SK-N-MC (cell line): ENCODE results near the gene SDC3.

Source experiments
- DNase-seq: peaks from one replicate; pipeline ENCODE4 v3.0.0-alpha.2; 2011; ENCODE audit warnings: low read depth, low spot score
- H3K27ac ChIP-seq: fragments of 200-600 bp; sonication (generic); 2 replicates; pipeline ENCODE4 v1.5.1; 2016; ENCODE audit warnings: mixed run types
- H3K36me3 ChIP-seq: fragments of 200-600 bp; sonication (generic); 2 replicates; pipeline ENCODE4 v1.6.1; 2017; ENCODE audit warnings: antibody characterized with exemption, low read length, mixed read lengths; ENCODE audit not compliant: insufficient read depth
- H3K4me3 ChIP-seq: fragments of 200-600 bp; sonication (generic); 2 replicates; pipeline ENCODE4 v1.5.1; 2016
- H3K9ac ChIP-seq: fragments of 200-600 bp; sonication (generic); 2 replicates; pipeline ENCODE4 v1.8.0; 2017; ENCODE audit warnings: mixed run types, mixed read lengths; ENCODE audit not compliant: insufficient read length
- H3K9me3 ChIP-seq: fragments of 200-600 bp; sonication (generic); 2 replicates; pipeline ENCODE4 v1.6.1; 2017; ENCODE audit warnings: low read depth, mild to moderate bottlenecking, antibody characterized with exemption, low read length, moderate library complexity, mixed read lengths
- EZH2 ChIP-seq: fragments of 200-600 bp; sonication (generic); IDR thresholded peaks from one replicate; pipeline ENCODE4 v1.6.1; 2017; ENCODE audit warnings: antibody characterized with exemption
- FOXP2 ChIP-seq: optimal IDR thresholded peaks from 2 replicates; pipeline ENCODE3; 2011; ENCODE audit warnings: mild to moderate bottlenecking, moderate library complexity; ENCODE audit not compliant: insufficient read depth; ENCODE audit errors: extremely low read length, control extremely low read depth
- POLR2AphosphoS5 ChIP-seq: IDR thresholded peaks from 2 replicates; pipeline ENCODE4 v1.6.1; 2012; ENCODE audit warnings: mild to moderate bottlenecking, low read depth, low read length, borderline replicate concordance

The SDC3 gene

DNA sequence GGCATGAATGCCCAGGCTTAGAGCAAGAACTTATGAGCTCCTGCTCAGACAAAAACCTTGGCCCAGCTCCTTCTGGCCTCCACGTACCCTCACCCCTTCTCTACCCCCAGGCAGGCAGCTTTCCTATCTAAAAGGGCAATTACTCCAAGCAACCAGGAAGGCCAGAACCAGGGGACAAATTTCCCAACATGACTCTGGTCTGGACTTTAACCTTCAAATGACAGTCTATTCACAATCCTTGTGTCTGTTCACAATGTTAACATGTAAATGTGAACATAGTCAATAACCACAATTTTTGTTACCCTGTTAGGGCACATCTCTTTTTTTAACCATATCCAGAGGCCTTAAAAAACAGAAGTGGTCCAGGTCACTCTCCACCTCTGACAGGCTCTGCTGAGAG is 86.6 kb downstream of the SDC3 start:
- no peak for DNase-seq
- TF ChIP-seq POLR2AphosphoS5 (no peak), FOXP2 (no peak), EZH2 (no peak)
- H3K9me3 ChIP-seq: no peaks in the 10 kb centered on the region
- H3K27ac ChIP-seq: no peak overlapping the region
- no peak overlapping the region for H3K4me3 ChIP-seq
- H3K9ac ChIP-seq: no peak overlapping the region
- H3K36me3 ChIP-seq: no peaks in the 10 kb centered on the region

DNA sequence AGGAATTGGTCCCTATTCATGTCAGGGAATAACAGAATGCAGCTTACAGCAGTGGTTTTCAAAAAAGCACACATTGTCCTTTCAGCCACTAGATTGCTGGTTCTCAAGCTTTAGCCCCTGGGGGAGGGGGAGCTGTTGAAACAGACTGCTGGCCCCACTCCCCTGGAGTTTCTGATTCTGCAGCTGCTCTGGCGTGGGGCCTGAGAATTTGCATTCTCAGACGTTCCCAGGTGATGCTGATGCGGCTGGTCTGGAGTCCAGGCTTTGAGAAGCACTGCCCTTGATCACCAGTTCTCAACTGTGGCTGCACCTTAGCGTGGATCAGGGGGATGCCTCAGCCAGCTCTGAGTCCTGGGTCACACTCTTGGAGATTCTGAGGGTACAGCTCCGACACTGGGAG is 88.3 kb downstream of the SDC3 start:
- H3K4me3 ChIP-seq: no peak overlapping the region
- H3K36me3 ChIP-seq: no peaks in the 10 kb centered on the region
- H3K9me3 ChIP-seq: no peaks in the 10 kb centered on the region
- H3K9ac ChIP-seq: no peak overlapping the region
- DNase-seq: no peak
- H3K27ac ChIP-seq: no peak overlapping the region
- TF ChIP-seq FOXP2 (no peak), POLR2AphosphoS5 (no peak), EZH2 (no peak)
